ENCODE results near the gene SMCHD1.
"Not testable (repeated sequence)": the region's sequence is repeated elsewhere in the genome, so short reads cannot be mapped to it uniquely, and the experiment has no call there.

The SMCHD1 gene

DNA sequence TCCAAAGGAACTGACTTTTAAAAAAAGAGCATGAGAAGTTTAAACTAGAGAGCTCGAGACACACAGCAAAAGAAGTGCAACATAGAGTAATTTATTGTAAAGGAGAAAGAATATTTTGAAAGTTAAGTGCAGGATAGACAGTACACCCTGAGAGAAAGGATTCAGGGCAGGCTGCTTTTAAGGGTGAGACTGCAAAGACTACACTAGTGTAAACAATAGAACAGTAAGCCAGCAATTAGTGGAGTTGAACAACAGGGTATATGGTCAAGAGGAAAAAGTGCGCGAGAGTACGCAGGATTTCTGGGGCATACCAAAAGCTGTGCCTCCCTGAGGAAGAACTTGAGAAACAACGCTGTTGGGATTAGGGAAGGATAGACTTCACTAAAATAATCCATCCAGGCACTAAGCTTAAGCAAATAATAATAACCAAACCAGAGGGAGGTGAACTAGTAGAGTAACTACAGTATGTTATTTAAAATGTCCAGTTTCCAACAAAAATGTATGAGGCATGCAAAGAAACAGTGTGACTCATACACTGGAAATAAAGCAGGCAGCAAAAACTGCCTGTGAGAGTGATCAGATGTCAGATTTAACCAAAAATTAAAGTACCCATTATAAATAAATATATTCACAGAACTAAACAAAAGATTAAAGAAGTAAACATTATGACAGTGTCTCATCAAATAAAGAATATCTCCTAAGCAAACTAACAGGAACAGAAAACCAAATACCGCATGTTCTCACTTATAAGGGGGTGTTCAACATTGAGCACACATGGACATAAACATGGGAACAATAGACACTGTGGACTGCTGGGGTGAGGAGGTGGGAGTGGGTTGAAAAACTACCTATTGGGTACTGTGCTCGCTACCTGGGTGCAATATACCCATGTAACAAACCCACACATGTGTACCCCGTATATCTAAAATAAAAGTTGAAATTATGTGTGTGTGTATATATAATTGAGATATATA, 150.7 kb downstream of the SMCHD1 start:
- TF ChIP-seq ELF4 (IDR thresholded peaks at IDR 0.05) (no peak), CTBP1 (IDR thresholded peaks at IDR 0.05; ENCODE audit: borderline replicate concordance) (no peak), ARNT (IDR thresholded peaks at IDR 0.05) (no peak), FOXK2 (IDR thresholded peaks at IDR 0.05) (no peak), NFRKB (IDR thresholded peaks at IDR 0.05) (no peak), L3MBTL2 (conservative IDR thresholded peaks at IDR 0.05) (no peak), LEF1 (IDR thresholded peaks at IDR 0.05; ENCODE audit: borderline replicate concordance) (no peak)
- ChIA-PET POLR2A (no interaction called here), CTCF (no interaction called here)
- DNase-seq (ENCODE audit: extremely low spot score), result no peak

DNA sequence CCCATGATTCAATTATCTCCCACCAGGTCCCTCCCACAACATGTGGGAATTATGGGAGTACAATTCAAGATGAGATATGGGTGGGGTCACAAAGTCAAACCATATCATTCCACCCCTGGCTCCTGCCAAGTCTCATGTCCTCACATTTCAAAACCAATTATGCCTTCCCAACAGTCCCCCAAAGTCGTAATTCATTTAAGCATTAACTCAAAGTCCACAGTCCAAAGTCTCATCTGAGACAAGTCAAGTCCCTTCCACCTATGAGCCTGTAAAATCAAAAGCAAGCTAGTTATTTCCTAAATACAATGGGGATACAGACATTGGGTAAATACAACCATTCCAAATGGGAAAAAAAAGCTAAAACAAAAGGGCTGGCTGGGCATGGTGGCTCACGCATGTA, 153.1 kb downstream of the SMCHD1 start:
- DNase-seq (ENCODE audit: extremely low spot score); POLR2A ChIA-PET; CTCF ChIA-PET: not testable (repeated sequence)

DNA sequence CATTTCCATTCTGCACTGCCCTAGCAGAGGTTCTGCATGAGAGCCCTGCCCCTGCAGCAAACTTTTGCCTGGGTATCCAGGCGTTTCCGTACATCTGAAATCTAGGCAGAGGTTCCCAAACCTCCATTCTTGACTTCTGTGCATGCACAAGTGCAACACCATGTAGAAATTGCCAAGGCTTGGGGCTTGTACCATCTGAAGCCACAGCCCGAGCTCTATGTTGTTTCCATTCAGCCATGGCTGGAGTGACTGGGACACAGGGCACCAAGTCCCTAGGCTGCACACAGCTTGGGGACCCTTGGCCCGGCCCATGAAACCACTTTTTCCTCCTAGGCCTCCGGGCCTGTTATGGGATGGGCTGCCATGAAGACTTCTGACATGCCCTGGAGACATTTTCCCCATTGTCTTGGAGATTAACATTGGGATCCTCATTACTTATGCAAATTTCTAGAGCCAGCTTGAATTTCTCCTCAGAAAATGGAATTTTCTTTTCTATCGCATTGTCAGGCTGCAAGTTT, 154.2 kb downstream of the SMCHD1 start:
- CTCF ChIA-PET; DNase-seq (ENCODE audit: extremely low spot score); POLR2A ChIA-PET: not testable (repeated sequence)

DNA sequence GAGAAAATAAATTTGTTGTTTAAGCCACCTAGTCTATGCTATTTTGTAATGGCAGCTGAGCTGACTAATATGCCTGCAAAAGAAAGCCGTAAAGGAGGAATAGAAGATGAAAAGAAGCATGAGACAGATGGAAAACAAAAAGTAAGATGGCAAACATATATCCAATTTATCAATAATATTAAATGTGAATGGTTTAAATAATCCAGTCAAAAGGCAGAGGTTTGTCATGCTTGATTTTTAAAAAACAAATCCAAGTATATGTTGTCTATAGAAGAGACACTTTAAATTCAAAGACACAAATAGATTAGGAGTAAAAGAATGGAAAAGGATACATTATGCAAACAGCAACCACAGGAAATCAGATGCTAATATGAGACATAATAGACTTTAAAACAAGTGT, 155.9 kb downstream of the SMCHD1 start:
- no peak for DNase-seq (ENCODE audit: extremely low spot score)
- POLR2A ChIA-PET, result no interaction called here
- CTCF ChIA-PET, result no interaction called here
- TF ChIP-seq ZNF384 (IDR thresholded peaks at IDR 0.05) (no peak), TARDBP (IDR thresholded peaks at IDR 0.05) (no peak), SP1 (IDR thresholded peaks at IDR 0.05) (no peak), SUZ12 (IDR thresholded peaks at IDR 0.05) (no peak), ELF4 (IDR thresholded peaks at IDR 0.05) (no peak), LEF1 (IDR thresholded peaks at IDR 0.05; ENCODE audit: borderline replicate concordance) (no peak), FOXM1 (IDR thresholded peaks at IDR 0.05; ENCODE audit: borderline replicate concordance) (no peak), CTBP1 (IDR thresholded peaks at IDR 0.05; ENCODE audit: borderline replicate concordance) (no peak), FOXK2 (IDR thresholded peaks at IDR 0.05) (no peak), L3MBTL2 (conservative IDR thresholded peaks at IDR 0.05) (no peak), BHLHE40 (IDR thresholded peaks at IDR 0.05; ENCODE audit: borderline replicate concordance) (no peak)
- TF ChIP-seq, protein P1, sequence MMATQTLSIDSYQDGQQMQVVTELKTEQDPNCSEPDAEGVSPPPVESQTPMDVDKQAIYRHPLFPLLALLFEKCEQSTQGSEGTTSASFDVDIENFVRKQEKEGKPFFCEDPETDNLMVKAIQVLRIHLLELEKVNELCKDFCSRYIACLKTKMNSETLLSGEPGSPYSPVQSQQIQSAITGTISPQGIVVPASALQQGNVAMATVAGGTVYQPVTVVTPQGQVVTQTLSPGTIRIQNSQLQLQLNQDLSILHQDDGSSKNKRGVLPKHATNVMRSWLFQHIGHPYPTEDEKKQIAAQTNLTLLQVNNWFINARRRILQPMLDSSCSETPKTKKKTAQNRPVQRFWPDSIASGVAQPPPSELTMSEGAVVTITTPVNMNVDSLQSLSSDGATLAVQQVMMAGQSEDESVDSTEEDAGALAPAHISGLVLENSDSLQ (IDR thresholded peaks at IDR 0.05), result no peak

DNA sequence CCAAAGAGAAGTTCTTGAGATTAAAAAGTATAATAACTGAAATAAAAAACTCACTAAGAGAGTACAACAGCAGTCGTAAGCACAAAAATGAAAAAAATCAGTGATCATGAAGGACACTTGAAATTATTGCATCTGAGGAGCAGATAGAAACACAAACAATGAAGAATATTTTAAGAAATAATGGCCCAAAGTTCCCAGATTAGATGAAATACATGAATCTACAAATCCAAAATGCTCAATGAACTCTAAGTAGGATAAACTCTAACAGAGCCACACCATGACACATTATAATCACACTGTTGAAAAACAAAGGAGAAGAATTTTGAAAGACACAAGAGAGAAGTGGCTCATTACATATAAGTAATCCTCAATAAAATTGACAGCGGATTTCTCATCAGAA, 159.4 kb downstream of the SMCHD1 start:
- TF ChIP-seq ELF4 (IDR thresholded peaks at IDR 0.05), result no peak
- no peak for TF ChIP-seq SP1 (IDR thresholded peaks at IDR 0.05)
- TF ChIP-seq FOXM1 (IDR thresholded peaks at IDR 0.05; ENCODE audit: borderline replicate concordance), result no peak
- no peak for TF ChIP-seq FOXA1 (IDR thresholded peaks at IDR 0.05)
- ChIA-PET POLR2A (no interaction called here), CTCF (no interaction called here)
- DNase-seq (ENCODE audit: extremely low spot score), result no peak

DNA sequence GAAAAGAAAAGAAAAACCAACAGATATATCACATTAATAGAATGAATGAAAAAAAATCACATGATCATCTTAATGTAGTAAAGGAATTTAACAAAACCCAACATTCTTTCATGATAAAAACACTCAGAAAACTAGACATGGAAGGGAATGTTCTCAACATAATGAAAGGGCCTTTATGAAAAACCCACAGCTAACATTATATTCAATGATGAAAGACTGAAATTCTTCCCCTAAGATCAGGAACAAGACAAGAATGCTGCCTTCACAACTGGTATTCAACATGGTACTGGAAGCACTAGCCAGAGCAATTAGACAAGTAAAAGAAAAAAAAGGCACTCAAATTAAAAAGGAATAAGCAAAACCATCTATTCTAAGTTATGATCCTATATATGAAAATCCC, 162.8 kb downstream of the SMCHD1 start:
- DNase-seq (ENCODE audit: extremely low spot score), result no peak
- TF ChIP-seq TARDBP (IDR thresholded peaks at IDR 0.05), result no peak
- TF ChIP-seq BHLHE40 (IDR thresholded peaks at IDR 0.05; ENCODE audit: borderline replicate concordance), result no peak
- no peak for TF ChIP-seq CTBP1 (IDR thresholded peaks at IDR 0.05; ENCODE audit: borderline replicate concordance)
- TF ChIP-seq ELF4 (IDR thresholded peaks at IDR 0.05), result no peak
- no peak for TF ChIP-seq HDGF (IDR thresholded peaks at IDR 0.05; ENCODE audit: borderline replicate concordance)
- TF ChIP-seq FOXK2 (IDR thresholded peaks at IDR 0.05), result no peak
- TF ChIP-seq NFRKB (IDR thresholded peaks at IDR 0.05), result no peak
- TF ChIP-seq ARNT (IDR thresholded peaks at IDR 0.05), result no peak
- TF ChIP-seq FOXA1 (IDR thresholded peaks at IDR 0.05), result no peak
- TF ChIP-seq ZNF384 (IDR thresholded peaks at IDR 0.05), result no peak
- ChIA-PET POLR2A (no interaction called here), CTCF (no interaction called here)

DNA sequence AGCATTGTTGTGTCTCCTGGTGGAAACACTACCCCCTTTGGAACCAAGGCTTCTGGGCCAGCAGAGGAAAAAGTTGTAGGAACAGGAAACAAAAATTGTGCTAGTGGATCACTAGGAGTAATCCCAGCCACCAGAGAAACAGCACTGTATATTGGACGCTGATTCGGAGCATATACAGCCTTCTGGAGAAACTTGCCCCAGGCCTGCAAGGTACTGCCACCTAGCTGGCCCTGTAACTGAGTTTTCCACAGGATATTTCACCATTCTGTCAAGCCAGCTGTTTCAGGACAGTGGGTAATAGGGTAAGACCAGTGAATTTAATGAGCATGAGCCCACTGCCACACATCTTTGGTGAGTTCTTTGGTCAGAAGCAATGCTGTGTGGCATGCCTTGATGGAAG, 166.2 kb downstream of the SMCHD1 start:
- TF ChIP-seq SUZ12 (IDR thresholded peaks at IDR 0.05) (no peak), TARDBP (IDR thresholded peaks at IDR 0.05) (no peak), FOXK2 (IDR thresholded peaks at IDR 0.05) (no peak), BHLHE40 (IDR thresholded peaks at IDR 0.05; ENCODE audit: borderline replicate concordance) (no peak)
- TF ChIP-seq, protein P1 (IDR thresholded peaks at IDR 0.05), result no peak
- no peak for DNase-seq (ENCODE audit: extremely low spot score)
- POLR2A ChIA-PET, result no interaction called here
- CTCF ChIA-PET, result no interaction called here

Measured in HEK293T (cell line).